ENCODE measurements around the gene BICD1.

The BICD1 gene

GRCh38 chr12:32353540-32353939 is 246.9 kb downstream of the BICD1 start:
- no peak for DNase-seq (ENCODE audit: low spot score)

- DNase-seq (ENCODE audit: low spot score): no peak
Measured at GRCh38 chr12:32357601-32358249, 251.1 kb downstream of the BICD1 start.

- DNase-seq (ENCODE audit: low spot score): no peak
Measured at GRCh38 chr12:32360956-32361355, 254.3 kb downstream of the BICD1 start.

DNA sequence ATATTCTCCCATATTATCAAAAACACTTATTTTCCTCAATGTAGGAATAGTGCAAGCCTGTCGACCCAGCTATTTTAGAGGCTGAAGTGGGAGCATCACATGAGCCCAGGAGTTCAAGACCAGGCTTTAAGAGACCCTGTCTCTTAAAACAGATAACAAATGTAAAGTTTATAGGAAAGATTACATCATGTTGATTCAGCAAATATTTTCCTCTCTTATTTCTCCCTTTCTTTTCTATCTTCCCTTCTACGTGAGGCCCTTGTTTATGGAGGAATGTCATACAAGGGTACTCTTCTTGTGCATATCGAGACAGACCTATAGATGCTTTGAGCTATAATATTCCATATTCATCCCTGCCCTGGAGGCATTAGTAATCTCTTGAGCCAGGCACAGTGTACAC is 256.2 kb downstream of the BICD1 start:
- no peak for DNase-seq (ENCODE audit: low spot score)

GRCh38 chr12:32365473-32366064 is 258.9 kb downstream of the BICD1 start:
- DNase-seq (ENCODE audit: low spot score): peak; percentile 65

DNA sequence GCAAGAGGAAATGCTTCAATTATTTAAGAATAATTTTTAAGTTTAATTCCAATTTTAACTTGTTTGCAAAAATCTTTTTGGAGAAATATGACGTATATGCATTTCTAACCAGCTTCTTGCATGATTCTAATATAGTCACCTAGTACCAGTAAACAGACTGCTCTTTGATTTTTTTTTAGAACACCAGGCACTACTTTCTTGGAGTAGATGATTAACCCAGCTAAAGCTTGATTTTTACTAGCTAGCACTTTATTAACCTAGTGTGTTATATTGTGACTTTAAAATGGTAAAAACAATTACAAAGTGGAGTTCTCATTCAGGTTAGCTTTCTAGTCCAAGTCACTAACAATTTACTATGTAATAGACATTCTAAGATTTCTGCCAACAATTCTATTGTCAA is 260.1 kb downstream of the BICD1 start:
- DNase-seq (ENCODE audit: low spot score): no peak

DNA sequence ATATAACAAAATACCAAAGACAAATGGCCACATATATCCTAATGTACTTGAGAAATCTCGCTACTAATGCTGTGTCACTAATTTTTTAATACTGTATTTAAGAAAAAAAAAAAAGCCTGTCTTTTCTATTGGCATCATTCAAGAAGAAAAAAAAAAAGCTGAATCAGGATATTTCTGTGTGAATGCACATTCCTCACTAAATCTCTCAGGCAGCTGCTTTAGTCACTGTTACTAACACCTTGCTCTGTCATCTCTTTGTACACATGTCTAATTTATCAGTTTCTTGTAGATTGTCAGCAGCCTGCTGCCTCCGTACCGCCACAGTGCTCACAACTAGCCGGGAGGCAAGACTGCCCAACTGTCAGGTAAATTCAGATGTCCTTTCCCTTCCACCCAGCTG is 260.7 kb downstream of the BICD1 start:
- DNase-seq (ENCODE audit: low spot score): no peak

DNA sequence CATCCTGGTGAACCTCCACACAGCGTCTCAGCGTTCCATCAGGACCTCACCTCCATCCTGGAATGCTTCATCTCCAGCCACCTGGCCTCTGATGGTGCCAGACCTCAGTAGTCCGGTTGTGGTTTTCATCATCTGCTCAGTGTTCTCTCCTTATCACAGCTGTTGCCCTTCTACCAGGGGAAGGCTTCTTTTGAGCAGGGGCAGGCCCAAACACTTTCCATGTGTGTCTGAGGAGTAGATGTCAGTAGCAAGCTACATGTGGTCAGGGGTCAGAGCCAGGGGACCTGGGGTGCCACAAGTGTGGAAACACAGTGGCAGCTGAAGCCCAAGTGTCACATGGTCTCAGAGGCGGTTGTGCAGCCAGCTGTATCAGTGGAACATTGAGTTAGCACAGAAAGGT is 262.6 kb downstream of the BICD1 start:
- no peak for DNase-seq (ENCODE audit: low spot score)

GRCh38 chr12:32377344-32378055 is 270.9 kb downstream of the BICD1 start:
- DNase-seq (ENCODE audit: low spot score): no peak

DNA sequence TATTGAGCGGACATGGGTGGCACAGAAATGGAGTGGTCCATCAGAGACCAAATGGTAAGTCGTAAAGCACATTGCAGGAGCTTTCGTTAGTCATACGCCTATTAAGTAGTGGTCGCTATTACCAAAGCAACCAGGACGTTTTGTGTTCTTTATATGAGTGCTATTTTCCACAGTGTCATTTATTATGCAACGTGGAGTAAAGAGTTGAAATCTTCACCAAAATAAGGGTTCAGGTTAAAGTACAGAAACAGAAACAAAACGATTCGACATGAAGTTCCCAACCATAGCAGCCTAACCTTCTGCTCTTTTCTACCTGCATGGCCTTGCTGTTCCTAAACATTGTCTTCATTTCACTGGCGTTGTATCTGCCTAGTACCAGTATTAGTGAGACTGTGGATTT is 272.6 kb downstream of the BICD1 start:
- no peak for DNase-seq (ENCODE audit: low spot score)

DNA sequence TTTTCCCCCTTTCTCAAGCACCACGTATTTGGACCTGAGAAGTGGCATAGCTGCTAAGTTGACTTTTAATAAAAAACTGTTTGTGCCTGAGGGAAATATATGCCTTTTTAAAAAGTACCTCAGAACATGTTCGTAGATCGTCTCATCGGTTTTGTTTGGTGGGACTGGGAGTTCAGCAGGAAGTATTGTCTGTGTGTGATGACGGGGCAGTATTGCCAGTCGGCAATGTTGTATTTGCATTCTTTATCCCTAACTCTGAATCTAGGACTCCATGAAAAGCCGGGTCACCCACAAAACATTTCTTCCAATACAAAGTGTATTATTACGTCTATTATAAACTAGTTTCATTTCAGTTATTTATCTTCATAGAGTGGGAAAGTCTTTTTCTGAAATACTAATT is 273.0 kb downstream of the BICD1 start:
- DNase-seq (ENCODE audit: low spot score): no peak

DNA sequence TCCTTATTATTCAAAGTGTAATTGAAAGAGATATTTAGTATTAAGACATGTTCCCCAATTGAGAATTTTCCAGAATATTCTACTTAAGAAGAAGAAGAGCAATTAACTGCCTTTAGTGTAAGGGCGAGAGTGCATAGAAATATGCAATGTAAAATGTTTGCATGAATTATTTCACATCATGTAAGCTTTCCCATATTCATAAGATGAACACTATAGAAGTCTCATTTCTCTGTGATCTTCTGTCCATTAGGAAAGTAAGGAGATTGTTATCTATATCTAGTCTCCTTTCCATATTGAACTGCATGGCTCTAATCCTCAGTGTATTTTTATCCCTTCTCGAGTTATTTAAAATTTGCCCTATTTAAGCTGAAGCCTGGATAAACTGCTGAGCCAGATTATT is 275.6 kb downstream of the BICD1 start:
- no peak for DNase-seq (ENCODE audit: low spot score)

DNA sequence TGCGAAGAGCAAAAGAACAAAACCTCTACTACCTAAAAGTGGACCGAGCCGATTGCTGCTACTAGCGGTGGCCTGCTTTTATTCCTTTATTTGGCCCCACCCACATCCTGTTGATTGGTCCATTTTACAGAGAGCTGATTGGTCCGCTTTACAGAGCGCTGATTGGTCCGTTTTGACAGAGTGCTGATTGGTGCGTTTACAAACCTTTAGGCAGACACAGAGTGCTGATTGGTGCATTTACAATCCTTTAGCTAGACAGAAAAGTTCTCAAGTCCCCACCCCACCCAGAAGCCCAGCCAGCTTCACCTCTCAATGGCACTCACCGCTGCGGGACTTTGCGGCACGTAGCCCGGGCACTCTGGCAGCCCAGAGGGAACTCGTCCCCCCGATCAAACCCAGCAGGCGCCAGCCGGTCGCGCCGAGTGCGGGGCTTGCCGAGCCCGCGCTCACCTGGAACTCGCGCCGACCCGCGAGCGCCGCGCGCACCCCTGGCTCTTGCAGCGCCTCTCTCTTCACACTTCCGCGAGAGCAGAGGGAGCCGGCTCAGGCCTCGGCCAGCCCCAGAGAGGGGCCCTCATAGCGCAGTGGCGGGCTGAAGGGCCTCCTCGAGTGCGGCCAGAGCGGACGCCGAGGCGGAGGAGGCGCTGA is 284.0 kb downstream of the BICD1 start:
- DNase-seq (ENCODE audit: low spot score): no peak

DNA sequence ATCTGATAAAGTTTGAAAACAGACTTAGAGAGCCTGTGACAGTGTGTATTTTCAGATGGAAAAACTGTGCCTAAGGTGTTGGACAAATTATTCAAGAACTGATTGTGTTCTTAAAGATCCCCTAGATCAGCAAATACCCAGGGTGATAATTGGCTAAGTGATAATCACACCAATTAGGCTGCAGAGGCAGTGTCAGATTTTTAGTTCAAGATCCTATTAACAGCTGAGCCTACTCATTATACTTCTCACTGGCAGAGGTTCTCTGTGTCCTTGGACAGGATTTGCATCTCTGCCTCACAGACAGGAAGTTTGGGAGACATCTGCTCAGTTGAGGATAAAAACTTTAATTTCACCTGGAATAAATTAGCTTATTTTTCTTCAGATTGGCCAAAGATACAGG is 288.4 kb downstream of the BICD1 start:
- no peak for DNase-seq (ENCODE audit: low spot score)

GRCh38 chr12:32397696-32398095 is 291.0 kb downstream of the BICD1 start:
- no peak for DNase-seq (ENCODE audit: low spot score)

GRCh38 chr12:32398181-32398580 is 291.5 kb downstream of the BICD1 start:
- DNase-seq (ENCODE audit: low spot score): no peak

DNA sequence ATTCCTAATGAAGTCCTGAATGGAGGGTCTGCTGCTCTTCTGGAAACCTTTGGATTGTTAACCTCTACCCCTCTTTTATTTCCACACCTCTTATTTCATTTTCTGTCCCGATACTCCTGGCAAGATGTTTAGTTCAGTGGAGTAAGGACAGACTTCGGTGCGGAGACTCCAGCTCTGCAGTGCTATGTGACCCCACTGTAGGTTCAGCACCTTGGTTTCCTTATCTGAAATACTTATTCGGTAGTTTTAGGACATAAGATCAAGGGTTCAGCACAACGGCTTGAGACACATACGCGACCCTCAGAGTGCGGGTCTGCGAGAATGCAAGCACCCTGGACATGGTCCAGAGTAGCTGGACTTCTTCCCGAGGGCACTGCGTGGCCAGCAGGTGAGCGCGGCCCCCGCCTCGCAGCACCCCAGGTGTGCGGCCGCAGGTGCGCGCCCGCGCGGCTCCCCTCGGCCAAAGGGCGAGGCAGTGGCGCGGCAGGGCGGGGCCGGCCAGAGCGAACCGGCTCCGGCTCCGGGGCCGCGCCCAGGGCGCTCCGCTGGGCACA is 292.2 kb downstream of the BICD1 start:
- no peak for DNase-seq (ENCODE audit: low spot score)

DNA sequence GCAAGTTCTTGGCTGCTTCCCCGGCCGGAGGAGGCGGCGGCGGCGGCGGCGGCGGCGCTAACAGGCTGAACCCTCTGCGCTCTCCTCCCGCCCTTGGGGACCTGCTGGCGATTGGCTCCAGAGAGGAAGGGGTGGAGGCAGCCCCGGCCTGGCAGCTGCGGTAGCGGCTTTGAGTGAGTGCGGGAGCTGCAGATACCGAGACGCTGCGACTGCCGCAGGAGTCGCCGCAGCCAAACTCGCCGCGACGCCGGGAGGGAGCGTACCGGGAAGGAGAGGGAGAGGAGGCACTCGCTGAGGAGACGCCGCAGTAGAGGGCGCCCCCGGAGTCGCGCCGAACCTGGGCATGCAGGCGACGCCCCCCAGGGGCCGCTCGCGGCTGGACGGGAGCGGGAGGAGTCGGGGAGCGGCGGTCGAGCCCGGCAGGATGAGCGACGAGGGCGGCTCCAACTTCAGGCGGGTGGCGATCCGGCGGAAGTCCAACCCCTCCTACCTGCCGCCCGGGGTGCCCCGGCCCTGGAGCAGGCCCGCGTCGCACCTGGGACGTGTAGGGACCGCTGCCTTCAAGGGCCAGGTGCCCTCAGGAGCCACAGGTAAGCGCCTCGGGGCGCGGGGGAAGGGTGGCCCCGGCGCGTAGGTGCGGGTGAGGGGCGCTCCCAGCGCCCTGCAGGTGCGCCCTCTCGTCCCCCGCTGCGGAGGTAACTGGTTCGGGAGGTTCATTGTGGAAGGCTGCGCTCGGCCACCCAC is 292.9 kb downstream of the BICD1 start, which contains the start of gene FGD4:
FGD4 (plus strand) TSS at position 189 of the 744 bp plus-strand sequence.
- peak; percentile 57 for DNase-seq (ENCODE audit: low spot score)

- DNase-seq (ENCODE audit: low spot score): no peak
Measured at GRCh38 chr12:32400114-32400672, 293.5 kb downstream of the BICD1 start.

DNA sequence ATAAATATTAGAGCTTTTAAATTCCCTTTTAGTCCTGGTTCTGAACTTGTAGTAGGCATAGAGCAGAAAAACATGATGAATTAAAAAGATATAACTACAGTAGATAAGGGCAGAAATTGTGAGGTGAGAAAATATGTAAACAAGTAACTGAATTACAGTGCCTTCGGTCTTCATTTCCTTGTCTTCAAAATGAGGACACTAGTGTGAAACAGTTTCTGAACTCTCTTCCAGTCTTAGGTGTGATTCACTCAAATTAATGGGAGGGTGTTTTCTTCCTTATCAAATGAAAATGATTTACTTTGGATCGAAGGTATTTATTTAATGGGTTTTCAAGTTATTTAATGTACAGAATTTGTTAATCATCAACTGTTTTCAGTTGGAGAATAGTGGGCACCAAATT is 294.2 kb downstream of the BICD1 start:
- no peak for DNase-seq (ENCODE audit: low spot score)

GRCh38 chr12:32402170-32402569 is 295.5 kb downstream of the BICD1 start:
- no peak for DNase-seq (ENCODE audit: low spot score)

GRCh38 chr12:32402946-32403345 is 296.3 kb downstream of the BICD1 start:
- DNase-seq (ENCODE audit: low spot score): no peak

All from kidney capillary endothelial cell (primary cell).